ENCODE measurements around the gene CMKLR1.

The CMKLR1 gene, protein sequence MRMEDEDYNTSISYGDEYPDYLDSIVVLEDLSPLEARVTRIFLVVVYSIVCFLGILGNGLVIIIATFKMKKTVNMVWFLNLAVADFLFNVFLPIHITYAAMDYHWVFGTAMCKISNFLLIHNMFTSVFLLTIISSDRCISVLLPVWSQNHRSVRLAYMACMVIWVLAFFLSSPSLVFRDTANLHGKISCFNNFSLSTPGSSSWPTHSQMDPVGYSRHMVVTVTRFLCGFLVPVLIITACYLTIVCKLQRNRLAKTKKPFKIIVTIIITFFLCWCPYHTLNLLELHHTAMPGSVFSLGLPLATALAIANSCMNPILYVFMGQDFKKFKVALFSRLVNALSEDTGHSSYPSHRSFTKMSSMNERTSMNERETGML

GRCh38 chr12:108338915-108339657 lies at the start of gene CMKLR1:
TSS of gene CMKLR1 (minus strand) at chr12:108339311. CDS start at chr12:108293591, 45,720 bp downstream.
- DNase-seq: no peak

GRCh38 chr12:108387771-108388170 lies 48.7 kb upstream of the CMKLR1 start:
- no peak for DNase-seq

DNA sequence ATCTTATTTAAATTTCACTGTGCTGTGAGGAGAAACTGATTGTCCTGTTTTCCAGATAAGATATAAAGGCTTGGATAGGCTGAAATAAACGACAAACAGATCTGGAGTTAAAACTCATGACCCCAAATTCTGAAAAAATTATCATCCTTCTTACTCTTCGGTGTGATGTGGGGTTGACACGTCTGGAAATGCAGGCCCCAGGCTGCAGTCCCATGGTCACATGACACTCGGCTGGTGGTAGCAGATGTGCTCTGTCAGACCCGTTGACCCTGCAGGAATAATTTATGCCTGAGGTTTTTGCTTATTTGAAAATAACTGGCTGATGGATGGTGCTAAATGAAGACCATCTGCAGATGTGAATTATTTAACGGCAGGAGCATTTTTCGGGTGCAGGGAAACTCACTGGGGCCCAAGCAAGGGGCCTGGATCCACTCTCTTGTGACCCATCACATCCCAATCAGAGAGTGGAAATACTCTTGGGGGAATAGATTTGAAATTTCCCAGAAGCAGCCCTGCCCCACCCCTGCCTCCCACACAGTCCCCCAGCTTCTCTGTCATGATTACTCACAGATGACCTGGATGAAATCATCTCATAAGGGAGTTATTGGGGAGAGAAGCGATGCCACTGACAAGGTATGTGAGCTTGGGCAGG lies 47.7 kb upstream of the CMKLR1 start:
- no peak for DNase-seq

- DNase-seq: no peak
Observed at GRCh38 chr12:108382437-108382801, 43.3 kb upstream of the CMKLR1 start.

- DNase-seq: no peak
Observed at GRCh38 chr12:108381787-108382436, 42.8 kb upstream of the CMKLR1 start.

GRCh38 chr12:108380382-108380781 lies 41.3 kb upstream of the CMKLR1 start:
- DNase-seq: no peak

GRCh38 chr12:108379823-108380222 lies 40.7 kb upstream of the CMKLR1 start:
- DNase-seq: no peak

- no peak for DNase-seq
Observed at GRCh38 chr12:108378926-108379325, 39.8 kb upstream of the CMKLR1 start.

GRCh38 chr12:108377260-108377659 lies 38.1 kb upstream of the CMKLR1 start:
- no peak for DNase-seq

DNA sequence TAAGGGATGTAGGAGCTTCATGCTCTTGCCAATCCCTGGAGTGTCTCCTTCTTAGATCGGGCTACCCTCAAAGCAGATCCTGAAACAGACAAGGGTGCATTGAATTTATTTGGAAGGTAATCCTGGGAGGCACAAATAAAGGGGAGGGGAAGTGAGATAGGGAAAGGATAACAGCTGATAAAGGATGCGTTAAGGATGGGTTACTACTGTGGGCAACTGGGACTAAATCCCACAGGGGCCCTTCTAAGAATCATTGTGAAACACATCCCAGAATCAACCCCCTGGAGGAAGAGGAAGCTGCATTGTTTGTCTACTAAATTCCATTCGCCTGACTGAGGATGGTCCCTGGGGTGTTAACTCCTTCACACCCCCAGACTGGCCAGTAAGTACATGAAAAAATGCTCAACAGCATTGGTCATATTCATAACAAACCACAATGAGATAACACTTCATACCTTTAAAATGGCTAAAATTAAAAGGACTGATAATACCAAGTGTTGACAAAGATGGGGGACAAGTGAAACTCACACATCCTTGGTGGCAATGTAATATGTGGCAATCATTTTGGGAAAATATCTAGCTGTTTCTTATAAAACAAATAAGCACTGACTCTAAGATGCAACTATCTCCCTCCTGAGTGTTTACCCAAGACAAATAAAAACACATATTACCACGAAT lies 37.0 kb upstream of the CMKLR1 start:
- no peak for DNase-seq

GRCh38 chr12:108374596-108375320 lies 35.6 kb upstream of the CMKLR1 start:
- DNase-seq: no peak

- DNase-seq: no peak
Observed at GRCh38 chr12:108373111-108373510, 34.0 kb upstream of the CMKLR1 start.

DNA sequence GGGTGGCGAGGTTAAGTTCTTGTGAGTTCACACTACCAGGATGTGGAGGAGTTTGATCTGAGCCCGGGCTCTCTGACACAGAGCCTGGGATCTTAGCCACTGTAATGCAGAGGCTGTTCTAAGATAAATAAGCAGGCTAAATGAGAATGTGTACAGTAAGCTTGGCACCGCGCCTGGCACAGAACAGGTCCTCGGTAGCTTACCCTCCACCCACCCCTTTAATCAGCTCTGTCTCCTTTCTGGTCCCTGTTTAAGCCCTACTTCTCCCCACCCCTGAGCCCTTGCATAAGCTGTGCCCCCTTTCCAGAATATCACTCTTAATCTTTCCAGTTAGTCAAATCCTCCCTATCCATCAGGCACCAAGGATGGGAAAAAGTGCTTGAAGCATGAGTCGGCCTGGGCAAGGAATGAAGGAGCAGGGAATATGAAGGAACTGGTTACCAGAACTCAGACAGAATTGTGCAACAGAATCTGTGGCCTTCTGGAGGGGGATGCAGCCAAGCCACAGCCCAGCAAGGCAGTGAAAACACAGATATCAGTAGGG lies 32.8 kb upstream of the CMKLR1 start:
- DNase-seq: no peak

DNA sequence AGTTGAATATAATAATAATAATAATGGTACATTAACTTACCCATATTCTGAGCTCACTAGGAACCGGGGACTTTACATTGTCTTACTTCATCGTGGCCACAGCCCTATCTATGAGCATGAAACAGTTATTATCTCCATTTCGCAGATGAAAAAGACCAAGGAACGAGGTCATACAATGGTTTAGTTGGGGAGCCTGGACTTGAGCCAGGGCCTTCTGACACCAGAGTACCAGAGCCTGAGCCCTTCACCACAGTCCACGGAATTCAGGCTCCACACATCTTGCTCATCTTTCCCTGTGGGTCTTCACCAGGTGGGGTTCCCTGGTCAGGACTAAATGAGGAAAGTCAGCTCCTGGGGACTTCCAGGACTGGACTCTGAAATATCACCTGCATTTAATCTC lies 31.3 kb upstream of the CMKLR1 start:
- DNase-seq: no peak

DNA sequence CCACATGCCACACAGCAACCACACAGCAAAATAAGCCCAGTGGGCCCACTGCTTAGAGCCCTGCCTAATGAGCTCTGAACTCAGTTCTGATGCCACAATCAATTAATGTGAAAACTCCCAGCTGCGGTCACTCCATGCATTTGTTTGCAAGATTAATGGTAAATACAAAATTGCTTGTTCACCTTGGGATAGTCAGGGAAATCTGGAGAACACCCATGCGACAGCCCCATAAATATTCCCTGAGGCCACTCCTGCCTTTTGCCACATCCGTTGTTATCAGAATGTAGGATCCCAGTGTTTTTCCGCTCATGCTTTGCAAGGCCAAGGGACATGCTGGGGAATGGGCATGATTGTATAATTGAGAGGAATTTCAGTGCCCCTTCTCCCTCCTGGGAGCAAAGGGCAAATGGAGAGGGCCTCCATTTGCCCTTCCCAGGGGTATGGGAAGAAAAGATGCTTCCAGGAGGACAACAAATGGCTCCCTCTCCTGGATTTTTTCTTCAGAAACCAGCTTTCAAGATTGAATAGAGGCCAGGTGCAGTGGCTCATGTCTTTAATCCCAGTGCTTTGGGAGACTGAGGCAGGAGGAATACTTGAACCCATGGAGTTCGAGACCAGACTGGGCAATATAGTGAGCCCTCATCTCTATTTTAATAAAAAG lies 30.8 kb upstream of the CMKLR1 start:
- no peak for DNase-seq

- DNase-seq: no peak
Observed at GRCh38 chr12:108368089-108368488, 29.0 kb upstream of the CMKLR1 start.

DNA sequence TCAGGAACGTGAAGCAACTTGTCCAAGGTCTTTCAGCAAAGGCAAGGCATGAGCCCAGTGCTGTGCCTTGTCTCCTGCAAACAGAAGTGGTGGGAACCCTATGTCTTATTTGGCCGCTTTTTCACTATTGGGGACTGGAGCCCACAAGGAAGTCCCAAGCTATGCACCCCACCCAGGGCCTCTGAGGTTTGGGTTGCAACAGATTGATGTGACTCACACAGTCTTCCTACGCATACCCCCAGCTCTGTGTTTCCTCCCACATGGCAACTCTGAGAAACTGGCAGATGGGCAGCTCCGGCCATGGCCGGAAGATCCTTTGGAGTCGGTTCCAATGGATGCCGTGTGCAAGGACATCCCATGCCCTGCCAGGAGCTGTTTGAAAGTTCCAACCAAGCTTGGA lies 28.3 kb upstream of the CMKLR1 start:
- no peak for DNase-seq

DNA sequence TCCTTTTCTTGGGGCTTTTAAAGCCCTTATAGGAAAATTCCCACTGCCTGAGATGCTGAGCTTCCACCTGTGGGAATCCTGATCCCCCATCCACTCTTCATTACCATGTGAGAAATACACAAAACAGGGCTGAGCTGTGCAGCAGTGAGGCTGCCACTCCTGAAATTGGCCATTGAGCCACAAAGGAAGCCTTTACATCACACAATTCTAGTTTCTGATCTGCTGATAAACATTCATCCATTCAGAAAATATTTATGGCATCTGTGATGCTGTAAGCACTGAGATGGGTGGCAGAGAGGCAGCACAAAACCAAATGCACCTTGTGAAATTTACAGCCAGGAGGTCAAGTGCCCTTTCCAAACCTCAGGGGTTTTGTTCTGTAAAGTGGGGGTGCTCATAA lies 26.2 kb upstream of the CMKLR1 start:
- no peak for DNase-seq

GRCh38 chr12:108364879-108365278 lies 25.8 kb upstream of the CMKLR1 start:
- no peak for DNase-seq

- no peak for DNase-seq
Observed at GRCh38 chr12:108363565-108363964, 24.5 kb upstream of the CMKLR1 start.

GRCh38 chr12:108363165-108363564 lies 24.1 kb upstream of the CMKLR1 start:
- no peak for DNase-seq

Data from stimulated activated CD4-positive, alpha-beta T cell treated with anti-CD3 and anti-CD28 coated beads, Interleukin-4, amount 100 ng/mL, for 1 hour (primary cell).